Body of pancreas (tissue), 4 donors: ENCODE data around the gene ABCC5.

Experiments used
- CTCF ChIP-seq, 7 experiments: fragments of 450-650 bp in 4 of 7; fragments of 200-600 bp in 3 of 7; sonication (generic) in 3 of 7; IDR thresholded peaks; one replicate each; pipeline ENCODE4 v1.5.1; 2016 to 2019; ENCODE audit warnings: antibody characterized with exemption in 7 of 7
- POLR2A ChIP-seq, 3 donors: fragments of 450-650 bp; IDR thresholded peaks; one replicate each; pipeline ENCODE4 v1.6.1; 2016; ENCODE audit warnings: antibody characterized with exemption in 3 of 3, mild to moderate bottlenecking in 2 of 3

- TF ChIP-seq CTCF (IDR thresholded peaks at IDR 0.05): no peak
- no peak for TF ChIP-seq POLR2A (IDR thresholded peaks at IDR 0.05)
Measured at GRCh38 chr3:183953471-183954070, 64.1 kb downstream of the ABCC5 start.
